HG02885 (cell line): ENCODE results near the gene PRND.
"Not testable (repeated sequence)": the region's sequence is repeated elsewhere in the genome, so short reads cannot be mapped to it uniquely, and the experiment has no call there.

Experiments
- ATAC-seq: cut with Tn5 transposase; IDR thresholded peaks from one replicate; pipeline ENCODE4 v1.9.1; 2021; ENCODE audit warnings: mild to moderate bottlenecking; ENCODE audit not compliant: unreplicated experiment, poor library complexity

Gene PRND

GRCh38 chr20:4729265-4729664, 7.6 kb downstream of the PRND start:
- no peak for ATAC-seq

GRCh38 chr20:4730780-4731179, 9.1 kb downstream of the PRND start:
- ATAC-seq: no peak

GRCh38 chr20:4736875-4737274, 15.2 kb downstream of the PRND start:
- ATAC-seq: no peak

- ATAC-seq: no peak
These were observed 16.3 kb downstream of the PRND start for GRCh38 chr20:4737857-4738627.

GRCh38 chr20:4740774-4741431, 19.2 kb downstream of the PRND start:
- ATAC-seq: no peak

- no peak for ATAC-seq
These were observed 27.1 kb downstream of the PRND start for GRCh38 chr20:4748847-4749246.

- no peak for ATAC-seq
These were observed 27.6 kb downstream of the PRND start for GRCh38 chr20:4749326-4749725.

GRCh38 chr20:4750381-4750780, 28.7 kb downstream of the PRND start:
- no peak for ATAC-seq

- ATAC-seq: not testable (repeated sequence)
These were observed 37.6 kb downstream of the PRND start for GRCh38 chr20:4759100-4759884.

- ATAC-seq: no peak
These were observed 41.6 kb downstream of the PRND start for GRCh38 chr20:4763261-4763660.

- no peak for ATAC-seq
These were observed 42.2 kb downstream of the PRND start for GRCh38 chr20:4763723-4764510.

- no peak for ATAC-seq
These were observed 43.1 kb downstream of the PRND start for GRCh38 chr20:4764805-4765204.

- no peak for ATAC-seq
These were observed 44.0 kb downstream of the PRND start for GRCh38 chr20:4765681-4766080.

GRCh38 chr20:4766631-4767030, 44.9 kb downstream of the PRND start:
- ATAC-seq: no peak

- no peak for ATAC-seq
These were observed 45.4 kb downstream of the PRND start for GRCh38 chr20:4767084-4767483.

- no peak for ATAC-seq
These were observed 47.6 kb downstream of the PRND start for GRCh38 chr20:4769328-4769727.

GRCh38 chr20:4770026-4770425, 48.3 kb downstream of the PRND start:
- no peak for ATAC-seq

GRCh38 chr20:4771004-4771403, 49.3 kb downstream of the PRND start:
- no peak for ATAC-seq

- no peak for ATAC-seq
These were observed 50.4 kb downstream of the PRND start for GRCh38 chr20:4772132-4772531.

GRCh38 chr20:4773014-4773413, 51.3 kb downstream of the PRND start:
- not testable (repeated sequence) for ATAC-seq
